Raji (cell line): ENCODE results near the gene CCDC71.

Source experiments
- POLR2A ChIP-seq: IDR thresholded peaks from 2 replicates; pipeline ENCODE4 v1.6.1; 2011; ENCODE audit warnings: low read depth, low read length, control low read depth; ENCODE audit not compliant: insufficient read depth

Gene CCDC71

GRCh38 chr3:49122886-49123545, 43.1 kb downstream of the CCDC71 start:
- TF ChIP-seq POLR2A: no peak

DNA sequence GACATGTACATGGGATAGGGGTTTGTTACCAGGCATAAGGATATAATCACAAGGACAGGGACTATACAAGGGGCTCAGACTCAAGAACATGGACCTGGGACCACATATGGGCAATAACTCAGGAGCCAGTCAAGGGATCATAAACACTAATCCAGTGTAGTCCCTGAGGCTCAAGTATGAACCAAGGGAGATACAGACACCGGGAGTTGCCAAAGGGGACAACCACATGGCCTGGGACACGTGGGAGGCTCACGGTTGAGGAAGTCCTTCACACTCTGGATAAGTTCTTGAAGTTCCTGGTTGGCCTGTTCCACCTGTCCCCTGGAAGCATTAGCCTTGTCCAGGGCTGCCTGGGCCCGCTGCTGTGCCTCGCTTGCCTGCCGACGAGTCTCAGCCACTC, 43.7 kb downstream of the CCDC71 start:
- no peak for TF ChIP-seq POLR2A

DNA sequence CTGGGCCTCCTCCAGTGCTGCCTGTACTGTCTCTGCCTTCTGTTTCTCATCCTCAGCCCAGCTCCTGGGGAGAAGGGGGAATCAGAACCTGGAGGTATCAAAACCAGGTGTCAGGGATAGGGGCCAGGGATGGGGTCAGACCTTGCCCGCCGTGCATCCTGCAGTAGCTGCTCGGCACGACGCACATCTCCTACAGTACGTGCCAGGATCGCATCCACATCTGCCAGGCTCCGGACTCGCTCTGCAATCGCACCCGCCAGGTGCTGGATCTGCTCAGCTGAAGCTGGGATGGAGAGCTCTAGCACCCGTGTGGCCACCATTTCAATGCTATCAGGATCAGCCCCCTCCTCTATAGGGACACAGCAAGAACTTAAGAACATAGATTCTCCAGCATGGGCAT, 44.1 kb downstream of the CCDC71 start:
- TF ChIP-seq POLR2A: no peak

GRCh38 chr3:49121132-49121736, 44.9 kb downstream of the CCDC71 start:
- no peak for TF ChIP-seq POLR2A

GRCh38 chr3:49120438-49121131, 45.5 kb downstream of the CCDC71 start, which contains the start of gene USP19:
Gene USP19, minus strand, starts transcription at chr3:49120823. Its CDS starts 1,678 bp downstream, at chr3:49119145.
- peak; percentile 93 for TF ChIP-seq POLR2A

GRCh38 chr3:49120096-49120437, 46.1 kb downstream of the CCDC71 start:
- no peak for TF ChIP-seq POLR2A

DNA sequence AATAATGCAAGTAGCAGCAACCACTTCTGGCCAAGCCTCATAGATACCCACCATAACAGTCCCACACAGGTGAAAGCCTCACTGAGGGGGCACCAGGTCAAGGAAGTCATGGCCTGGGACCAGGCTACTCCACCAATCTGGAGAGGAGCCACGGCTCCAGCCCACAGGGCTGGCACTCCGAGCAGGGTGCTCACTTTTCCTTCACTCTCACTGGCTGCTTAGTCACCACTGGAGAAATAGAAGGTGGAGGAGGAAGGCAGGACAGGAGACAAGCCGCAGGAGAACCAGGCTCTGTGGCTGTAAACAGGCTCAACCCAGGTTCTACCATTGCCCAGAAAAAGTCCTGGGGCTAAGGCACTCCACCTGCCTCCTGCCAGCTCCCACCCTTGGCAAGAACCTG, 46.7 kb downstream of the CCDC71 start:
- TF ChIP-seq POLR2A: no peak

- no peak for TF ChIP-seq POLR2A
Measured at GRCh38 chr3:49119036-49119435, 47.1 kb downstream of the CCDC71 start.
